Dendritic cell treated with granulocyte-macrophage colony-stimulating factor and Interleukin-4, amounts not matched to agents 40 ng/mL and 50 ng/mL, for 4 days (primary cell): ENCODE results near the gene PMS1.

ENCODE experiments used
- H3K27ac Mint-ChIP-seq: one replicate; pipeline ENCODE4 v1.8.0; 2022; ENCODE audit warnings: mild to moderate bottlenecking, mixed read lengths
- H3K27me3 Mint-ChIP-seq: one replicate; pipeline ENCODE4 v1.8.0; 2022; ENCODE audit warnings: mild to moderate bottlenecking, mixed read lengths
- H3K36me3 Mint-ChIP-seq: one replicate; pipeline ENCODE4 v1.8.0; 2022; ENCODE audit warnings: low read depth, mixed read lengths
- H3K4me1 Mint-ChIP-seq: one replicate; pipeline ENCODE4 v1.8.0; 2022; ENCODE audit warnings: low read depth, mixed read lengths
- H3K4me3 Mint-ChIP-seq: one replicate; pipeline ENCODE4 v1.8.0; 2022; ENCODE audit warnings: mild to moderate bottlenecking, moderate library complexity, mixed read lengths
- H3K9me3 Mint-ChIP-seq: one replicate; pipeline ENCODE4 v1.8.0; 2022; ENCODE audit warnings: mixed read lengths
- intact Hi-C: fragments of 100-400 bp; cut with micrococcal nuclease; formaldehyde crosslinking; loops from one replicate; pipeline ENCODE4 v1.15.0; 2022

Gene PMS1

GRCh38 chr2:189860161-189860560, 75.9 kb downstream of the PMS1 start:
- Mint-ChIP-seq H3K36me3 (peaks cover 40% of the 10 kb centered on the region), H3K9me3 (peaks cover 6% of the 10 kb centered on the region), H3K4me1 (peaks cover 11% of the 10 kb centered on the region), H3K27ac (no peak overlapping the region), H3K27me3 (no peaks in the 10 kb centered on the region), H3K4me3 (no peak overlapping the region)
- intact Hi-C loops = no loop called here

- Mint-ChIP-seq H3K27ac (no peak overlapping the region), H3K27me3 (no peaks in the 10 kb centered on the region), H3K4me3 (no peak overlapping the region), H3K4me1 (peaks cover 3% of the 10 kb centered on the region), H3K36me3 (peaks cover 28% of the 10 kb centered on the region), H3K9me3 (peaks cover 2% of the 10 kb centered on the region)
- intact Hi-C loops = no loop called here
Observed at GRCh38 chr2:189862751-189863150, 78.5 kb downstream of the PMS1 start.

GRCh38 chr2:189865826-189866225, 81.6 kb downstream of the PMS1 start:
- intact Hi-C loops = no loop called here
- peaks cover 8% of the 10 kb centered on the region for H3K4me1 Mint-ChIP-seq
- no peaks in the 10 kb centered on the region for H3K9me3 Mint-ChIP-seq
- H3K27me3 Mint-ChIP-seq = no peaks in the 10 kb centered on the region
- no peak overlapping the region for H3K27ac Mint-ChIP-seq
- H3K36me3 Mint-ChIP-seq = peaks cover 25% of the 10 kb centered on the region
- no peak overlapping the region for H3K4me3 Mint-ChIP-seq

- Mint-ChIP-seq H3K27me3 (no peaks in the 10 kb centered on the region), H3K4me3 (no peak overlapping the region), H3K9me3 (peaks cover under 1% of the 10 kb centered on the region), H3K4me1 (peaks cover 13% of the 10 kb centered on the region), H3K27ac (no peak overlapping the region), H3K36me3 (peaks cover 25% of the 10 kb centered on the region)
- intact Hi-C loops = no loop called here
Observed at GRCh38 chr2:189866296-189866695, 82.0 kb downstream of the PMS1 start.

GRCh38 chr2:189868896-189869295, 84.6 kb downstream of the PMS1 start:
- Mint-ChIP-seq H3K4me3 (no peak overlapping the region), H3K27me3 (no peaks in the 10 kb centered on the region), H3K4me1 (peaks cover 19% of the 10 kb centered on the region), H3K36me3 (peaks cover 7% of the 10 kb centered on the region), H3K9me3 (peaks cover 7% of the 10 kb centered on the region), H3K27ac (no peak overlapping the region)
- intact Hi-C loops = no loop called here

- no peak overlapping the region for H3K4me3 Mint-ChIP-seq
- H3K27ac Mint-ChIP-seq = peak overlapping the region; percentile 53
- no peaks in the 10 kb centered on the region for H3K27me3 Mint-ChIP-seq
- peaks cover 34% of the 10 kb centered on the region for H3K4me1 Mint-ChIP-seq
- intact Hi-C loops = loop anchor here (5.0 kb wide), 1 partner anchor 33 kb away; no protein-coding TSS in a partner anchor
- H3K36me3 Mint-ChIP-seq = peaks cover 19% of the 10 kb centered on the region
- H3K9me3 Mint-ChIP-seq = peaks cover 18% of the 10 kb centered on the region
Observed at GRCh38 chr2:189870381-189871085, 86.3 kb downstream of the PMS1 start.

- H3K9me3 Mint-ChIP-seq = peaks cover 20% of the 10 kb centered on the region
- no peaks in the 10 kb centered on the region for H3K27me3 Mint-ChIP-seq
- intact Hi-C loops = loop anchor here (5.0 kb wide), 1 partner anchor 36 kb away; no protein-coding TSS in a partner anchor
- H3K36me3 Mint-ChIP-seq = peaks cover 32% of the 10 kb centered on the region
- no peak overlapping the region for H3K27ac Mint-ChIP-seq
- H3K4me3 Mint-ChIP-seq = no peak overlapping the region
- H3K4me1 Mint-ChIP-seq = peaks cover 42% of the 10 kb centered on the region
Observed at GRCh38 chr2:189873696-189874095, 89.4 kb downstream of the PMS1 start.

GRCh38 chr2:189874586-189875320, 90.5 kb downstream of the PMS1 start:
- Mint-ChIP-seq H3K27ac (peak overlapping the region; percentile 36), H3K4me3 (no peak overlapping the region), H3K9me3 (peaks cover 20% of the 10 kb centered on the region), H3K36me3 (peaks cover 32% of the 10 kb centered on the region), H3K27me3 (peaks cover 3% of the 10 kb centered on the region), H3K4me1 (peaks cover 42% of the 10 kb centered on the region)
- intact Hi-C loops = loop anchor here (5.0 kb wide), 1 partner anchor 37 kb away; no protein-coding TSS in a partner anchor

GRCh38 chr2:189876271-189876670, 92.0 kb downstream of the PMS1 start:
- Mint-ChIP-seq H3K27me3 (peaks cover 3% of the 10 kb centered on the region), H3K27ac (peak overlapping the region; percentile 36), H3K9me3 (peaks cover 19% of the 10 kb centered on the region), H3K4me3 (no peak overlapping the region), H3K4me1 (peaks cover 29% of the 10 kb centered on the region), H3K36me3 (peaks cover 31% of the 10 kb centered on the region)
- intact Hi-C loops = no loop called here

- intact Hi-C loops = no loop called here
Observed at GRCh38 chr2:189879716-189880081, 95.4 kb downstream of the PMS1 start.

GRCh38 chr2:189880429-189880828, 96.2 kb downstream of the PMS1 start:
- peaks cover 3% of the 10 kb centered on the region for H3K9me3 Mint-ChIP-seq
- H3K27ac Mint-ChIP-seq = no peak overlapping the region

More at GRCh38 chr2:189879716-189880081, 95.4 kb downstream of the PMS1 start:
- H3K27me3 Mint-ChIP-seq = peaks cover 3% of the 10 kb centered on the region
- H3K4me1 Mint-ChIP-seq = peaks cover 24% of the 10 kb centered on the region
- no peak overlapping the region for H3K4me3 Mint-ChIP-seq
- H3K27ac Mint-ChIP-seq = no peak overlapping the region
- peaks cover 21% of the 10 kb centered on the region for H3K36me3 Mint-ChIP-seq
- peaks cover 10% of the 10 kb centered on the region for H3K9me3 Mint-ChIP-seq

GRCh38 chr2:189880832-189881492, 96.7 kb downstream of the PMS1 start:
- H3K9me3 Mint-ChIP-seq = no peaks in the 10 kb centered on the region
- H3K4me3 Mint-ChIP-seq = no peak overlapping the region
- peaks cover 12% of the 10 kb centered on the region for H3K36me3 Mint-ChIP-seq
- intact Hi-C loops = no loop called here
- H3K27me3 Mint-ChIP-seq = peaks cover 3% of the 10 kb centered on the region
- no peak overlapping the region for H3K27ac Mint-ChIP-seq
- H3K4me1 Mint-ChIP-seq = peaks cover 11% of the 10 kb centered on the region

More at GRCh38 chr2:189880429-189880828, 96.2 kb downstream of the PMS1 start:
- H3K27me3 Mint-ChIP-seq = peaks cover 3% of the 10 kb centered on the region
- H3K36me3 Mint-ChIP-seq = peaks cover 14% of the 10 kb centered on the region
- H3K4me1 Mint-ChIP-seq = peaks cover 16% of the 10 kb centered on the region
- no peak overlapping the region for H3K4me3 Mint-ChIP-seq
- intact Hi-C loops = no loop called here

GRCh38 chr2:189885368-189885767, 101.1 kb downstream of the PMS1 start:
- Mint-ChIP-seq H3K4me3 (no peak overlapping the region), H3K36me3 (no peaks in the 10 kb centered on the region), H3K9me3 (peaks cover 11% of the 10 kb centered on the region), H3K27me3 (no peaks in the 10 kb centered on the region), H3K4me1 (peaks cover 7% of the 10 kb centered on the region), H3K27ac (no peak overlapping the region)
- intact Hi-C loops = no loop called here
